Amygdala (tissue), 56 donors: ENCODE data around the gene WHAMM.

Experiments
- DNase-seq, 56 donors: peaks; one replicate each; lab custom pipeline; 2025; lab: John Stamatoyannopoulos, UW

Gene WHAMM

GRCh38 chr15:82832601-82833361 is 23.4 kb downstream of the WHAMM start:
- peak in 5 of 56 donors; percentile 14 to 51 (median 23) for DNase-seq

- no peak for DNase-seq
These were observed 23.9 kb downstream of the WHAMM start for GRCh38 chr15:82833362-82833682.

- DNase-seq: no peak
These were observed 26.0 kb downstream of the WHAMM start for GRCh38 chr15:82835391-82835917.

GRCh38 chr15:82838096-82838735 is 28.8 kb downstream of the WHAMM start:
- no peak for DNase-seq

GRCh38 chr15:82839136-82839535 is 29.7 kb downstream of the WHAMM start:
- DNase-seq: no peak

GRCh38 chr15:82840166-82840565 is 30.7 kb downstream of the WHAMM start:
- no peak for DNase-seq

GRCh38 chr15:82843566-82843965 is 34.1 kb downstream of the WHAMM start:
- DNase-seq: no peak

GRCh38 chr15:82845686-82846085 is 36.3 kb downstream of the WHAMM start:
- no peak for DNase-seq

- no peak for DNase-seq
These were observed 37.2 kb downstream of the WHAMM start for GRCh38 chr15:82846621-82847020.

GRCh38 chr15:82847703-82848102 is 38.3 kb downstream of the WHAMM start:
- no peak for DNase-seq

GRCh38 chr15:82848241-82848993 is 39.0 kb downstream of the WHAMM start:
- no peak for DNase-seq

GRCh38 chr15:82849556-82850512 is 40.4 kb downstream of the WHAMM start:
- DNase-seq: peak in 25 of 56 donors; percentile 7 to 56 (median 21)

GRCh38 chr15:82850731-82851130 is 41.3 kb downstream of the WHAMM start:
- DNase-seq: peak in 2 of 56 donors; percentile 4 to 23

- DNase-seq: no peak
These were observed 42.0 kb downstream of the WHAMM start for GRCh38 chr15:82851306-82851850.

- no peak for DNase-seq
These were observed 42.6 kb downstream of the WHAMM start for GRCh38 chr15:82851981-82852511.

- DNase-seq: peak in 1 of 56 donors; percentile 1
These were observed 43.6 kb downstream of the WHAMM start for GRCh38 chr15:82852941-82853561.

- no peak for DNase-seq
These were observed 45.1 kb downstream of the WHAMM start for GRCh38 chr15:82854554-82854953.

GRCh38 chr15:82855286-82856100 is 46.1 kb downstream of the WHAMM start:
- DNase-seq: no peak
